IPS-NIHi11 (cell line): ENCODE measurements around the gene ICAM5.
A peak's percentile ranks its signal among the peaks of the same experiment; 100 is the strongest.

Experiments
- DNase-seq: peaks from one replicate; pipeline ENCODE4 v3.0.0; 2012; ENCODE audit warnings: mixed read lengths, low spot score

Gene ICAM5

DNA sequence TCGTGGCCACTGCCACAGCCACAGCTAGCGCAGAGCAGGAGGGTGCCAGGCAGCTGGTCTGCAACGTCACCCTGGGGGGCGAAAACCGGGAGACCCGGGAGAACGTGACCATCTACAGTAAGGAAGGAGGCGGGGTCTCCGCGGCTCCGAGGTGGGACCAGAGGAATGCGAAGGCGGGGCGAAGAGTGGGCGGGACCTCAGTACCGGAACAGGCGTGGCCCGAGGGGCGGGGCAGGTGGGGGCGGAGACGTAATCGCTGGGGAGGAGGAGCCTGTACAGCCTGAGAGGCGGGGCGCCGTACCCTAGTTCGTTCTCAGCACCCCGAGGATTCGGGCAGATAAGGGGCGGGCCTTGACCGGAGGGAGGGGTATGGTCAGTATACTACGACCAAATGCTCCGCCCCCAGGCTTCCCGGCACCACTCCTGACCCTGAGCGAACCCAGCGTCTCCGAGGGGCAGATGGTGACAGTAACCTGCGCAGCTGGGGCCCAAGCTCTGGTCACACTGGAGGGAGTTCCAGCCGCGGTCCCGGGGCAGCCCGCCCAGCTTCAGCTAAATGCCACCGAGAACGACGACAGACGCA lies 2.5 kb downstream of the ICAM5 start:
- peak; percentile 88 for DNase-seq

DNA sequence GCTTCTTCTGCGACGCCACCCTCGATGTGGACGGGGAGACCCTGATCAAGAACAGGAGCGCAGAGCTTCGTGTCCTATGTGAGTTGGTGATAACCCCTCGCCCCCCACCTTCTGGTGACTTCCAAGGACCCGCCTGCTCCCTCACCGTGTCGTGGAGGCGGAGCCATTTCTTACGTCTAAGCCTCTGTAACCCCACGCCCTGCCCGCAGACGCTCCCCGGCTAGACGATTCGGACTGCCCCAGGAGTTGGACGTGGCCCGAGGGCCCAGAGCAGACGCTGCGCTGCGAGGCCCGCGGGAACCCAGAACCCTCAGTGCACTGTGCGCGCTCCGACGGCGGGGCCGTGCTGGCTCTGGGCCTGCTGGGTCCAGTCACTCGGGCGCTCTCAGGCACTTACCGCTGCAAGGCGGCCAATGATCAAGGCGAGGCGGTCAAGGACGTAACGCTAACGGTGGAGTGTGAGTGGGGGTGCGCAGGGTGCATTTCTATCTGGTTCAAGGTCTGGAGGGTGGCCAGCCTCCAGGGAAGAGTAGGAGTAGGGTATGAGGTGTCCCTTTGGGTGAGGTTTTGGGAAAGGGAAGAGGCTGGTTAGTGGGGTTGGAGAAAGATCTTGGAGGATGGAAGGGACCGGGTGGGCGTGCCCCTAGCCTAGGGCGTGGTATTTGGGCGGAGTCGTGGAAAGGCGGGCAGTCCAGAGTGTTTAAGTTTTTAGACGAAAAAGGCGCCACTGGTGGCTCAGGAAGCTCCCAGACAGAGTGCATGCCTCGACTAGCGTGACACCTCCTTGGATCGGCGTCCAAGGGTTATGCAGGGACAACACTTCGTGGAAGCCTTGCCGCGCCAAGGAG lies 3.3 kb downstream of the ICAM5 start:
- DNase-seq: no peak

DNA sequence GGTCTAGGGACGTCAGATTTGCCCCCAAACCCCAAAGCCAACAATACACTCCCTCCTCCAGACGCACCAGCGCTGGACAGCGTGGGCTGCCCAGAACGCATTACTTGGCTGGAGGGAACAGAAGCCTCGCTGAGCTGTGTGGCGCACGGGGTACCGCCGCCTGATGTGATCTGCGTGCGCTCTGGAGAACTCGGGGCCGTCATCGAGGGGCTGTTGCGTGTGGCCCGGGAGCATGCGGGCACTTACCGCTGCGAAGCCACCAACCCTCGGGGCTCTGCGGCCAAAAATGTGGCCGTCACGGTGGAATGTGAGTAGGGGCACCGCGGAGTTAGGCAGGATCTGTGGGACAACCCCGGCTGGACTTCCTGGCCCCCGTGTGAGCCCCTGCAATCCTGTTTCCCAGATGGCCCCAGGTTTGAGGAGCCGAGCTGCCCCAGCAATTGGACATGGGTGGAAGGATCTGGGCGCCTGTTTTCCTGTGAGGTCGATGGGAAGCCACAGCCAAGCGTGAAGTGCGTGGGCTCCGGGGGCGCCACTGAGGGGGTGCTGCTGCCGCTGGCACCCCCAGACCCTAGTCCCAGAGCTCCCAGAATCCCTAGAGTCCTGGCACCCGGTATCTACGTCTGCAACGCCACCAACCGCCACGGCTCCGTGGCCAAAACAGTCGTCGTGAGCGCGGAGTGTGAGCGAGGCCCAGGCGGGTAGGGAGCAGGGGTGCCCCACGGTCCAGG lies 4.0 kb downstream of the ICAM5 start:
- DNase-seq: no peak

DNA sequence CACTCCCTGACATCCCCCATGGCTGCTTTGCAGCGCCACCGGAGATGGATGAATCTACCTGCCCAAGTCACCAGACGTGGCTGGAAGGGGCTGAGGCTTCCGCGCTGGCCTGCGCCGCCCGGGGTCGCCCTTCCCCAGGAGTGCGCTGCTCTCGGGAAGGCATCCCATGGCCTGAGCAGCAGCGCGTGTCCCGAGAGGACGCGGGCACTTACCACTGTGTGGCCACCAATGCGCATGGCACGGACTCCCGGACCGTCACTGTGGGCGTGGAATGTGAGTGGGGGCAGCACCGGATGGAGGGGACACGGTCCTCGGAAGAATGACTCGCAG lies 4.6 kb downstream of the ICAM5 start:
- DNase-seq: no peak

DNA sequence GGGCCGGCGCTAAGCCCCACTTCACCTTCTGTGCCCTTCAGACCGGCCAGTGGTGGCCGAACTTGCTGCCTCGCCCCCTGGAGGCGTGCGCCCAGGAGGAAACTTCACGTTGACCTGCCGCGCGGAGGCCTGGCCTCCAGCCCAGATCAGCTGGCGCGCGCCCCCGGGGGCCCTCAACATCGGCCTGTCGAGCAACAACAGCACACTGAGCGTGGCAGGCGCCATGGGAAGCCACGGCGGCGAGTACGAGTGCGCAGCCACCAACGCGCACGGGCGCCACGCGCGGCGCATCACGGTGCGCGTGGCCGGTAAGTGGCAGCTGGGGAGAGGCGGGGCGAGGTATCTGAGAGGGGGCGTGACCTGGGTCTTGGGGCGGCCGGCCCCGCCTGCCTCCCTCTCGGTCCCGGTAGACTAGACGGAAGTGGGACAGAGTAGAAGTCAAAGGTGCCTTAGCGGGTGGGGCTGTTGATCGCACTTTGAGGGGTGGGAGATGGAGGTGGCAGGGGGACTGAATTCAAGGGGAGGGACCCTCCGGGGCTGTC lies 5.6 kb downstream of the ICAM5 start:
- peak; percentile 67 for DNase-seq

DNA sequence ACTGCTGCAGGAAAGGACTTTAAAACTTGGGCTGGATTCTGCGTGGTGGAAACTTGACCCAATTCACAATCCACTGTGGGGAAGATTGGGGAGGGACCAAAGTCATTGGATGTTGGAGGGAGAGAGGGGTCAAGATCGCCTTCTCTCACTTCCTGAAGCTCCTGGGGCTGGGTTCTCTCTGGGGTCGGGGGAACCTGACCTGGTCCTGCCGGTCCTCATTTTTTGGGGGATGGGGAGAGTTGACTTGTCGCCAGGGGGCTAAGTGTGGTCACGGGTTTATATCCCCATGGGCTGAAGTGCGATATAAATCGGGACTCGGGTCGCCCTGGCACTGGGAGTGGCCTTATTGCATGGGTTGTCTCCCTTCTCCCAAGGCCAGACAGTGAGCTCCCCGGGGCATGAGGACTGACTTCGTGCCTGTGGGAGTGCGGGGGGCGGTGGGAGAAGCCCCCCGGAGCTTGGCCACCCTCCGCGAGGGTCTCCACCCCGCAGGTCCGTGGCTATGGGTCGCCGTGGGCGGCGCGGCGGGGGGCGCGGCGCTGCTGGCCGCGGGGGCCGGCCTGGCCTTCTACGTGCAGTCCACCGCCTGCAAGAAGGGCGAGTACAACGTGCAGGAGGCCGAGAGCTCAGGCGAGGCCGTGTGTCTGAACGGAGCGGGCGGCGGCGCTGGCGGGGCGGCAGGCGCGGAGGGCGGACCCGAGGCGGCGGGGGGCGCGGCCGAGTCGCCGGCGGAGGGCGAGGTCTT lies 6.3 kb downstream of the ICAM5 start:
- peak; percentile 68 for DNase-seq

DNA sequence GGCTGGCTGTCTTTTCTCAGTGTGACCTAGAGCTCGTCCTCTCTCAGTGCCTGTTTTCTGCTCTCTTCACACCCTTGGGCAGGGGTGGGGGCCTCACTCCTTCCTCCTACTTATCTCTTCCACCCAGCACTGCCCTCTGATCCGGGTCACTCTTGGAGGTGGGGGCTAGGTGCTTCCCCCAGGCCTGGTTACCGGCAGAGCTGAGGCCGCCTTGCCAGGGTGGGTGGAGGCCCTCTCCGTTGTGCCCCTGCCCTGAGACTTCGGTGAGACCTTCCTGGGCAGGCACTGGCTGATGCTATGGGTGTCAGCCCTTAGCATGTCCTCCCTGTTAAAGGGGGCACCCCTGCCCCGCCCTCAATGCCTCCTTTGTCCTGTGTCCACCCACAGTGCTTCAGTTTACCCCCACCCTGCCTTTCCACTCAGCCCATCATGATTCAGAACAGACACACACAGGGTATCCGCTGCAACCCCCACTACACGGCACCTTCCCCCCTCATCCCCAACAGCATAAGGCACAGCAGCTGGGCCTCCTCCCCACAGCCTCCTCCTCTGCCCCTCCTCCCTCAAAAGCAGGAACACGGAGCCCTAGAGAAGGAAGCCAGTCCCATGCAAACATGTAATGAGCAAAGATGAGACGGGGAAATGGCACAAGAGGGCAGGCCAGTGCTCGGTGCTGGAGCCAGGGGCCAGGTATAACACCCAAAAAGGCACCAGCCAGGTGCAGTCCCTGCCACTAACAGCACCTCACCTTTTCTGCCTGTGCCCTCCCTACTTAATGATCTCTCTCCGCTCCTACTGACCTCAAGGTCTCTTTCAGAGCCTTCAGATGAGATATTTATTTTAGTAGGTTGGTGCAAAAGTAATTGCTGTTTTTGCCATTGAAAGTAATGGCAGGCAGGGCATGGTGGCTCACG lies 10.1 kb downstream of the ICAM5 start:
- DNase-seq: no peak

DNA sequence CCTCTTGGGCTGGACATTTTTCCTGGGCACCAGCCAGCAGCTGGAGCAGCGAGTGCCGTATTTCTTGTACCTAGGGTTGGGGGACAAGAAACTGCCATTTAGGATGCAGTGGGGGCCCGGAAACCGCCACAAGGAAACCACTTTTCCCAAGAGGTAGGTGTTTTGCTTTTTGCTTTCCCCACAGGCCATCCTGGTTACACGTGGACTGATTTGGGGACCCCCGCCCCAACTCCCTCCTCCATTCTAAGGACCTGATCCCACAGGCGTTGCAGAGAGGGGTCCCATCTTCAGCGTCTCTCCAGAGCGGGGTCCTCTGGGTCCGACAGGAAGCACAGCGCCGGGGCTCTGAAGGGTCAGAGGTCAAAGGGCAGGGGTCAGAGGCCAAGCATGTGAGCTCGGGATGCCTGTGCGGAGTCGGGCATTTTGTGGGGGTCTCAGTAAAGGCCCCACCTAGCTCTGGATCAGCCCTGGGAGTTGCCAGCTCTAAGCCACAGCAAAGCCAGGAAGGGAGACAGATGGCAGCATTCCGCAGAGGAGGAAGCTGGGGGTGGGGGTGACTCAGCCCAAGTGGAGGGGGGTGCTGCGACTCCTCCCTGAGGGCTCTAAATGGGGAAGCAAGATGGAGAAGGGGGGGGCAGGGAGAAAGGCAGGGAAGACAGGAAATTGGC lies 15.5 kb downstream of the ICAM5 start:
- DNase-seq: no peak

DNA sequence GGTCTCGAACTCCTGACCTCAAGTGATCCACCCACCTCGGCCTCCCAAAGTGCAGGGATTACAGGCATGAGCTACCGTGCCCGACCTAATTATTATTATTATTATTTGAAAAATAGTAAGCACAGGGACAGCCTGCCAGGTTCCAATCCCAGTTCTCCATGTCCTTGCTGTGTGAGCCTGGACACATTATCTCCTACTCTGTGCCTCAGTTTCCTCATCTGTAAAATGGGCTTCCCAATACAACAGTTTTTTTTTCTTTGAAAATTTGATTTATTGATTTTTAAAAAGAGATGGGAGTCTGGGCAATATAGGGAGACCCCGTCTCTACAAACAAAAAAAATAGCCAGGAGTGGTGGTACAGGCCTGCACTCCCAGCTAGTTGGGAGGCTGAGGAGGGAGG lies 16.6 kb downstream of the ICAM5 start:
- DNase-seq: no peak

DNA sequence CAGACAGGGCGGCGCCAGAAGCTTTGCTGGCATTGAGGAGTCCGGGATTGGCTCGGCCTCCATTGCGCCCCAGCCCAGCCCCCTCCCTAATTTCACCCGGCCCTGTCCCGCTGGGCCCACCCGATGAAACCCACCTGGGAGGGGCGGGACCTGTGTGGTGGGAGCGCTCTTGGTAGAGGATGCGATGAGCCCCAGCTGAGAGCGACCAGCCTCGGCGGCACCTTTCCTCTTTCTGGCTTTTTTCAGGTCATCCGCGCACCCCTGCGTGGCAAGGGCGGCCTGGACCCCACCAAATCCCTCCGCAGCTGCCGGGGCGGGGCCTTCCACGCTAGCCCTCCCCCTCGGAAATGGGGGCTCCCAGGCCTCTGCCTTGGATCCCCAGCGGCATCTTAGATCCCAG lies 19.7 kb downstream of the ICAM5 start, which contains the start of gene ZGLP1:
Gene ZGLP1, minus strand, starts transcription at position 393 of the 400 bp plus-strand sequence.
- DNase-seq: no peak

DNA sequence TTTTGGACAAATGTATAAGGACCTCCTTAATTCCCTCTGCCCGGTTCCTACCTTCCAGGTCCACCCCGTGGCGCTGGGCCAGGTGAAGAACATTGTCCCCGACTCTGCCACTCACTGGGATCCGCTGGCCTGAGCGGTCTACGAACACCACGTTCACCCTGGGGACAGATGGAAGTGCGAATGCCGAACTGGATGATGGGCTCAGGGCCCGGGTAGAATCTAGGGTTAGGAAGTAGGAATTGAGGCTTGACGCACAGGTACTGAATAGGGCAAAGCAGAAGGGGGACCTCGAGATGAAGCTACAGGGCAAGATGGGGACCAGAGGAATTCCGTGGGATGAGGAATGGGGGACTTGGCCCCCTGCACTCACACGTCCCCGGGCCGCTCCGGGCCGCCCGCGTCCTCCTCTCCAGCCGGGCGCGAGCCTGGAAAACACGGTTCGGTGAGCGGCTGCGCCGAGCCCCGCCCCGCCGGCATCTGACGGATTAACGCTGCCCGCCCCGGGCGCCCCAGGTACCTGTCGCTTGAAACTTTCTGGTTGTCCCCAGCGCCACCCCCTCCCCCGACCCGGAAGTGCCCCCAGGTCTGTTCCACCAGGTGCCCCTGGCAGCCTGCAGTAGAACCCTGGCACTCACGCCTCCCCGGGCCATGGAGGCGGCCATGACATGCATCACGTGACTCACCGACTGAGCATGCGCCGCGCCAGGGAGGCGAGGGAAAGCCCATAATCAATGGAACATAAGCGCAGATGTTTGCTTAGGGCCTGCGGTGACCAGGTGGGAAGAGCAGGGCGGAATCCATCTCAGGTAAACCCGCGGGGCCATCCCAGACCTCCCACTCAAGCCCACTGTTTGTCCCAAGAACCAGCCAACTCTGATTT lies 25.8 kb downstream of the ICAM5 start, which contains the start of gene FDX2:
Gene FDX2, minus strand, starts transcription at position 681 of the 880 bp plus-strand sequence. Its CDS starts 19 bp downstream, at position 662.
- DNase-seq: peak; percentile 95

DNA sequence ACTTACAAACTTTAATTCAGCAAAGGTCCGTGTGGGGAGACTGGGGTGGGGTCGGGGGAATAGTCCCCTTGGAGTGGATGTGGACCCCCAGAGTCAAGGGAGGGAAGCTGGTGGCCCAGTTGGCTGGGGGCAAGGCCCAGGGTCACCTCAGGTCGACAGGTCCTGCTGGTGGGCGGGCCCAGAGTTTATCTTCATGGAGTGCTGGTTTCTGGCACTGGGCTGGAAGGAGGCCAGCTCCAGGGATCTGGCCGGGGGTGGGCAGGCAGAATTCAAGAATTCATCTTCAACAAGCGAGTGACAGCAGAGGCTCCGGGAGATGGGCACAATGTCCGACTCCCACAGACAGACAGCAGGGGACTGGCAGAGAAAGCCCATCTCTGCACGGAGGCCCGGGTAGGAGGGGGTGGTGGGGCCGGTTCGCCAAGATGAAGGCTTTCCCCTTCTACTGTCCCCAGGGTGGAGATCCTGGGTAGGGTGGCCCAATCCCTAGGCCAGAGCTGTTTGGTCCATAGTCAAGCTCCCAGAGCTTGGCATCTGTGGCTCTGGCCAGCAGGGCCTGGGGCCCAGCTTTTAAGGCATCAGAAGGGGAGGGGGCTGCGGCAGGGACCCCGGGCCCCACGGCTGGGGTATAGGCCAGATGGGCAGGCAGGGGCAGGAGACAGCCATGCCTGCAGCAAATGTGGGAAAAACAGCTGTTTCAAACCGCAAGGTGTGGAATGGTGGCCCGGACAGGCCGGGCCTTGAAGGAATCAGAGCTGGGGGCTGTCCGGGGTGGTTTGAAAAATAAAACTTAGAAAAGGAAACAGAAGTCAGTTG lies 26.7 kb downstream of the ICAM5 start:
- DNase-seq: no peak

DNA sequence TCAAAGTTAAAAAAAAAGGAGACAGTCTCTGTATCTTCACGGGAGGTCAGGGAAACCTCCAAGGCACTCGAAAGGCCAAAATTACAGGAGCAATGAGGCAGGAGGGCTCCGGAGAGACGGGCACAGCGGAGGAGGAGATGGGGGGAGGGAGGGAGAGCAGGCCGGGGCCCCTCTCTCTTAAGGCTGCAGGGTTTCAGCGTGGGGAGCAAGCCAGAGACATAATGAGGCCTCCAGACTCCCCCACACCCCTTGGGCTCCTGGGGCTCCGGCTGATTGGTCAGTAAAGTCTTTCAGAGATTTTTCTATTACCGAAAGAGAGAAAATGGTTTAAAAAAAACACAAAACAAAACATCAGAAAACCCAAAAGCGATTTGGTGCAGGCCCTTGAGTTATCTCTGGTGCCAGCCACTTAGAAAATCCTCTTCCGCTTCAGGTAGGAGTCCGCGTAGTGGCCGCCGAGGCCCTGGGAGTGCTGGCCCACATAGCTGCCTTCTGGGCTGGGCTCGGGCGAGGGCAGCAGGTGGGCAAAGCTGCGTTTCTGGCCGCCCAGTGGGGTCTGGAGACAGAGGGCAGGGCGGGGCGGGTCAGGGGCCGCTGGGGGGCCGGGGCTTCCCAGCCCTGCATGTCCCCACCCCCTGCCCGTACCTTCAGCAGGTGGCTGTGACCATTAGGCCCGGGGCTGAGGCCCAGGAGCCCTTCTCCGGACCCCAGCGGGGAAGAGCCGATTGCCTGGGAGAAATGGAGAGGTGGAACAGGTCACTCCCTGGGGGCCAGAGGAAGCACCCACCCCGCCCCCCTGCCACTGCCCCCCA lies 27.5 kb downstream of the ICAM5 start:
- no peak for DNase-seq

DNA sequence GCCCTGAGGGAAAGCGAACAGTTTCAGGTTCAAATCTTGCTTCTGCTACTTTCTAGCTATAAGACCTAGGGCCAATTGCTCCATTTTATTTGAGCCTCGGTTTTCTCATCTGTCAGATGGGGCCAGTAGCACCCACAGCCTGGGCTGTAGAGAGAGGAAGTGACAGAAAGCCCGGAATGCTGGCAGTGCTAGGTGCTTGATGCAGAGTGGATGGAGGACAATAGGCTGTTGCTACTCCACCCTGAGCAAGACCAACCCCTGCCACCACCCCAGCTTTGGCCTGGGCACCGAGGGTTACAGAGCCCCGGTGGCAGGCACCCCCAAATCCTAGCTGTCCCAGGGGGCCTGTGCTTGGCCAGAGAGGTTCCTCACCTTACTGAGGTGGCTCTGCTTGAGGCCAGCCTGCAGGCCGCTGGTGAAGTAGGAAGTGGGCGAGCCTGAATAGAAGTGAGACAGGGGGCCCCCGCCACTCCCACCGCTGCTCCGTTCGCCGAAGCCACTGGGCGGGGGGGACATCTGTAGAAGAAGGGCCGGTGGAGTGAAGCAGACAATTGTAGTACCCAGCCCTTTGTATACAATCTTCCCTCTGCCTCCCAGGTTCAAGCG lies 28.2 kb downstream of the ICAM5 start:
- no peak for DNase-seq

DNA sequence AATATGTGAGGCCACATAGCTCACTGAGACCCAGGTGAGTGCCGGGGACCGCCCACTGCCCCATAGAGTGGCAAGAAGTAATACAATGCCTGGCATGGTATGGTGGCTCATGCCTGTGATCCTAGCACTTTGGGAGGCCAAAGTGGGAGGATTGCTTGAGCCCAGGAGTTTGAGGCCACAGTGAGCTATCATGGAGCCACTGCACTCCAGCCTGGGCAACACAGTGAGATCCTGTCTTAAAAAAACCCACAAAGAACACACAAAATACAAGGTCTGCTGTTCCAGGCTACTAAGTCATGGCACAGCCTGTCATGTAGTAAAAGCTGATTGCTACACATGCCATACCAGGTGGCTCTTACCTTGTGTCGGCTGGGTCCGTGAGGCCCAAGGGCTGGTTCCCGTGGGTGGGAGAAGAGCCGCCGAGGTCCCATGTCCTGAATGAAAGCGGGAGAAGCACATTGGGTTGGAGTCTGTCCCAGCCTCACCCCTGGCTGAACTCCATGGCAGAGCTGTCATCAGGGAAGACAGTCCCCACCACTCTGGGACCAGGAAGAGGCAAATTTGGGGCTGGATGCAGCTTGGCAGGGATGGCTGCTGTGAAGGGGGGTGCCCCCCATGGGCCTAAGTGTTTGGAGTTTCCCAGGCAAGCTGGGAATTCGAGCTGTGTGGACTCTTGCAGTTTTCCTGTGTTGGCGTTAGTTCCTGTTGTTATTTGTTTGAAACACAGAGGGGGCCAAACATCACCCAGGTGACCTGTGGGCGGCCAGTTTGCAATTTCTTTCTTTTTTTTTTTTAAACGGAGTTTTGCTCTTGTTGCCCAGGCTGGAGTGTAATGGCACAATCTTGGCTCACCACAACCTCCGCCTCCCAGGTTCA lies 29.3 kb downstream of the ICAM5 start:
- DNase-seq: no peak
